Endometrial microvascular endothelial cells (primary cell): Measurements from ENCODE around the gene VOPP1. TPM values are rescaled to one million over a fixed set of nuclear protein-coding genes. Genes with fewer than 3 reads are reported as not detected.
"Not testable (repeated sequence)": the region's sequence is repeated elsewhere in the genome, so short reads cannot be mapped to it uniquely, and the experiment has no call there.

ENCODE experiments used
- in situ Hi-C: cut with HindIII; loops from 2 replicates; pipeline ENCODE4 v1.10.0; 2017; ENCODE audit warnings: low sequenced_read_pairs, low pct_unique_long_range_greater_than_20kb; ENCODE audit errors: inconsistent ontology term
- total RNA-seq: library from RNA; depleted of rRNA; stranded (reverse); fragments of >200 nt; gene quantifications from one replicate; pipeline ENCODE4 v1.2.3, GENCODE V29; 2015; ENCODE audit errors: inconsistent ontology term

The VOPP1 gene
- total RNA-seq, 1 donor from 2014 or later: 151 TPM

- in situ Hi-C loops: no loop called here
These were observed 51.7 kb downstream of the VOPP1 start for GRCh38 chr7:55520426-55521140.

DNA sequence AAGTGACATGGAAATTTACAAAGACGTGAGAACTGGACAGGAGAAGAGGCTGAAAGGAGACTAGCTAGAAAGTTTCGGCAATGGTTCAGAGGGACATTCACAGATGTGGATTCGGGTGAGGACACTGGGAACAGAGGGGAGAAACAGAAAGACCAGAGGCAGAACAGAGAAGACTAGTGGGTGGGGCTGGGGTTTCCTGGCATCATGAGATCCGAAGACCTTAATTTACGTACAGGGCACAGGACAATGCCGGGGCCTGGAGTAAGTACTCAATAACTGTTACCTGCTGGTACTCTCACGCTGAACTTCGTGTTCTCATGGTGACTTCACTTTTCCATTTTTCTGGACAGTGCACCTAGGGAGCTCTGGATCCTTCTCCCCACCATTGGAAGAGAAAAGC, 53.5 kb downstream of the VOPP1 start:
- in situ Hi-C loops: no loop called here

DNA sequence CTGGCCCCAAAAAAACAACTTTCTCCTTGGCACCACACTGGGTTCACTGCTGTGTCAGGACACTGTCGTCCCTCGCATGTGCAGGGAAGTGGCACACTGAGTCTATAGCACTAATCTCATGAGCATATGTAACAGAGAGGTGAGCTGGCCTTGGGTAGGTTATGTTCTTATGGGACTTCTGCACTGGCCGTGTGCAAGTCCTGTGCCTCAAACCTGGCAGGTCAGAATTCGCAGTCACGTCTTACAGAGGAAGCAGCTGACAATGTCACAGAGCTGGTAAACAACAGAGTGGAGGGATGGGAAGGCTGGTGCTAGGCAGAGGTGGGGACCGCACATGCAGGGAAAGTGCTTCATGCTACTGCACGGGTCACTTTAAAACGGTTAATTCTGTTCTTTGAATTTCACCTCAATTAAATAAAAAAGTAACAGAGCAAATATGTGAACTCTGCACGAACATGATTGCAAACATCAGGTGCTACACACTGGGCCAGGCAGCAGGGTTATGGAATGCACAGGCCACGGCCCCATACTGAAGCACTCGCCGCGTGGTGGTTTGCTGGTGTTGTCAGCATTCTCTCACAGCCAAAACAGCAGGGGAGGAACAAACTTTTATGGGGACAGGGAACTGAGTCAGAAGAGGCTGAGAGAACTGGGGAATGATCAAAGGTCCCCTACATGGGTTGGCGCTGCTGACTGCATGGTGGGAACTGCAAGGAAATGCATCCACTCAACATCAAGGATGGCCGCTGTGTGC, 54.2 kb downstream of the VOPP1 start:
- in situ Hi-C loops: no loop called here

GRCh38 chr7:55517191-55517633, 55.1 kb downstream of the VOPP1 start:
- in situ Hi-C loops: no loop called here

- in situ Hi-C loops: no loop called here
These were observed 55.9 kb downstream of the VOPP1 start for GRCh38 chr7:55516409-55516808.

GRCh38 chr7:55515569-55516279, 56.6 kb downstream of the VOPP1 start:
- in situ Hi-C loops: no loop called here

- in situ Hi-C loops: no loop called here
These were observed 57.6 kb downstream of the VOPP1 start for GRCh38 chr7:55514546-55515265.

DNA sequence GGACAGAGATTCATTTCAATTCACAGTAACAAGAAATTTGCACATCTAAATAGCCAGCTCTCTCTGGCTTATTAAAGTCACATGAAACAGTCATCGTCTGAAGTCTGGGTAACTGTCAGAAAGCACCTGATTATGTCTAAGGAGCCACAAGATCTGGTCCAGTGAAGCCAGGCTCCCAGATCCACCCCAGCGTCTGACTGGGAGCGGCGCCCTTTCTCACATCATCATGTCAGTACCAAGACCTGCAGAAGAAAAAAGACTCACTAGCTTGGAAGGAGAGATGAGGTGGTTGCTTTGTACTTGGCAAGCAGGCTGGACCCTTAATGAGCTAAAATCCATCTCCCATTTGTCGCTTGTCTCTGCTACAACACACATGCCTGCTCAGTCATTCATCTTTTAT, 58.4 kb downstream of the VOPP1 start:
- in situ Hi-C loops: no loop called here

GRCh38 chr7:55512635-55513191, 59.6 kb downstream of the VOPP1 start:
- in situ Hi-C loops: no loop called here

DNA sequence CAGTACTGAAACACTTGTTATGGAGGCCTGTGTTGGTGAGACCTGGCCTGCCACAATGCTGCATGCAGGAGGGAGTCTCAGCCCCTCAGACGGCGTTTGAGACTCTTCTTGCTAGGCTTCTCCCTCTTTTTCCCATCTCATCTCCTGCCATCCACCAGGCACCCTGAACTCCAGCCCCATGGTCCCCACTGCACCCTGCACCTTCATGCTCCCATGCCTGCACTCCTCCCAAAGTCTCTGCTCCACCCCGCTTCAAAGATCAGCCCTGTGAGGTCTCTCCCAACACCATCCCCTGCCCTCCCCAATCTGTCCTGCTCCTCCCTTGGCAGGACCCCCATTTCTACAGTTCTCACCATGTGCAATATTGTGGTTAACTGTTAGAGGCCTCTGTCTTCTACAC, 61.7 kb downstream of the VOPP1 start:
- in situ Hi-C loops: no loop called here

DNA sequence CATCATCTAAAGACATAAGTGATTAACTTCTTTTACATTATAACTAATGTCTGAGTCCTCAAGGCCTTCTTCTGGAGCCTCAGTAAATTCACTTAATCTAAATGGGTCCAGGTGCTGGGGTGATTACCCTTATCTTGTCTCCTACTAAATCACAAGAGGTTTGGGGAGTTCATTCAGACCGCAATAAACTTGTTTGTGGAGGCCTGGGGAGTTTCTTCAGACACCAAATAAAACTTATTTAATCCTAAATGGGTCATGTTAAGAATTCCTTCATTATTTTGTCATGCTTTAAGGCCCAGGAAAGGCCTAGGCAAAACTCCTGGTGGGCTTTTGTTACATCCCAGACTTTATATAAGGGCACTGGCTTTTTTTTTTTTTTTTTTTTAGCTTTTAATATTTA, 62.1 kb downstream of the VOPP1 start:
- in situ Hi-C loops: not testable (repeated sequence)

- in situ Hi-C loops: no loop called here
These were observed 63.0 kb downstream of the VOPP1 start for GRCh38 chr7:55509322-55509721.

GRCh38 chr7:55508221-55509011, 63.9 kb downstream of the VOPP1 start:
- in situ Hi-C loops: no loop called here

GRCh38 chr7:55507743-55508142, 64.6 kb downstream of the VOPP1 start:
- in situ Hi-C loops: no loop called here

DNA sequence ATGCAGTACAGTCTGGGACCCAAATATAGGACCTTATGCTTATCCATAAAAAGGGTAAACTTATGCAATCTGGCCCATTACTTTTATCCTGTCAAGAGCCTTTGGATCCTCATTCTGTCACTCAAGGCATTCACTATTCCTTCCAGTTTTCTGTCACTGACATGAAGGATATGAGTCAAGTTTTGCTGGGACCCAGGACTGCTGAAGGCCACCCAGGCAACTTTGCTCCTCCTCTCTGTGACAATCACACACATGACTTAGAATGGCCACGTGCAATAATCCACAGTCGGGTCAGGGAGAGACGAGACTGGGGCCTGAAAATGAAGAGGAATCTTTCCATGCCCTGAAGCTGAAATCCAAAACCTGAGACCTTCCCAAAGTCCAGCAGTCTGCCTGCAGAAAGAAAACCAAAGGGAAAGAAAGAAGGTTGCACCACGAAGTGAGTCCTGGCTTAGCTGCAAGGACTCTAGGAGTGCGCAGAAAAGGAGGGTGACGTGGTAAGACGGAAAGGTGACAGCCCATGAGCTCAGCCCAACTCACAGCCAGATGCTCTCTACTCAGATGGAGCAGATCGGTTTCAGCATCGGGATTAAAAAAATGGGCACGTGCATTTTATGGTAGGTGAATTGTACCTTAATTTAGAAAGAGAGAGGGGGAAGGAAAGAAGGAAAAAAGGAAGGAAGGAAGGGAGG, 67.2 kb downstream of the VOPP1 start:
- in situ Hi-C loops: no loop called here

DNA sequence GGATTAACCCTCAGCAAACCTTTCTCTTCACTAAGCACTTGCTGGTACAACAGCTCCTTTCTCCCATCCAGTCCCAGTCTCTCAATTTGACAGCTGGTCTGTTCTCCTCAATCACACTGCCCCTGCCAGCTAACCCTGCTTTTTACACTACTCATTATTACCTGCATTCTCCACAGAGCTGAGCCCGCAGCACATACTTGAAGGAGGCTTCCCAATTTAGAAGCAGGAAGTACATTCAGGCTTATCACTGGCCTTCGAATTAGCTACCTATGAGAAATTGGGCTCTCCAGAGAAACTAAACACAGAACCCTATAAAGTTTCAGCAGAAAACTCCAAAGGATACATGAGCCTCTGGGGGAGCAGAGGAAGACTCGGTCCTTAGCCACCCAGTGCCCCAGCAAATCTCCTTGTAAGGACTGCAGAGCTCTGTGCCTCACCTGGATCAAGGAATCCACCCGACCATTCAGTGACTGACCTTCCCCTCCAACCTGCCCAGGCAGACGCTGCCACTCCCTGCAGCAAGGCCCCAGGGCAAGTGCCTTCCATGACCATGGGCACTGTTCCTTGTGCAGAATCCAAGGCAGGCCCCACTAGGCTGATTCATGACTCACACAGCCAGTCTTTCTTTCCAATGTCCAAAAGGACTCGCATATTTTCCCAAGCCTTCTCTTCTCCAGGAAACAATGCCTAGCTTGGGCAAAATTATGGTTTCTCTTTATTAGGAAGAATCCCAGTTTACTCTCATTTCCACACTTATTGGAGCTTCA, 68.0 kb downstream of the VOPP1 start:
- in situ Hi-C loops: no loop called here

GRCh38 chr7:55502858-55503440, 69.4 kb downstream of the VOPP1 start:
- in situ Hi-C loops: no loop called here
